OCI-LY7 (cell line): Measurements from ENCODE around the gene BANF2. TPM values are rescaled to one million over a fixed set of nuclear protein-coding genes. Genes with fewer than 3 reads are reported as not detected.

Experiments
- BruUV-seq: library from RNA; stranded (reverse); fragments of 400-500 nt; replicated peaks from 2 replicates; lab custom pipeline; 2021; lab: Mats Ljungman, UMichigan
- CTCF ChIA-PET: fragments of 300-600 bp; sonication (Branson Sonifier 250); formaldehyde crosslinking; loops from one replicate; lab custom pipeline; 2022; ENCODE audit warnings: antibody characterized with exemption; ENCODE audit not compliant: unreplicated experiment; lab: Charles Lee
- POLR2A ChIA-PET: fragments of 300-600 bp; sonication (Branson Sonifier 250); formaldehyde crosslinking; loops from one replicate; lab custom pipeline; 2022; ENCODE audit warnings: antibody characterized with exemption; lab: Charles Lee
- DNase-seq: peaks from one replicate; pipeline ENCODE4 v3.0.0-alpha.2; 2015; ENCODE audit warnings: low spot score
- H2AFZ ChIP-seq: fragments of 200-600 bp; sonication (generic), shearing (Covaris generic); 2 replicates; pipeline ENCODE4 v1.6.1; 2014; ENCODE audit warnings: mild to moderate bottlenecking, antibody characterized with exemption, low read length, moderate library complexity
- H3K27ac ChIP-seq: fragments of 200-600 bp; sonication (generic); 2 replicates; pipeline ENCODE4 v1.5.1; 2014; ENCODE audit warnings: mixed run types, low read depth, mild to moderate bottlenecking, moderate library complexity, low read length, inconsistent platforms; ENCODE audit not compliant: poor library complexity, severe bottlenecking
- H3K36me3 ChIP-seq: fragments of 200-600 bp; sonication (generic); 2 replicates; pipeline ENCODE4 v1.6.1; 2014; ENCODE audit warnings: mild to moderate bottlenecking, antibody characterized with exemption, low read length, moderate library complexity, mixed read lengths; ENCODE audit not compliant: insufficient read depth
- H3K4me1 ChIP-seq: fragments of 200-600 bp; sonication (generic); 2 replicates; pipeline ENCODE4 v1.5.1; 2014; ENCODE audit warnings: mild to moderate bottlenecking, low read length; ENCODE audit not compliant: insufficient read depth, poor library complexity, severe bottlenecking
- H3K4me2 ChIP-seq: fragments of 200-600 bp; sonication (generic); 2 replicates; pipeline ENCODE4 v1.6.1; 2014; ENCODE audit warnings: mild to moderate bottlenecking, low read length
- H3K4me3 ChIP-seq: fragments of 200-600 bp; sonication (generic); 2 replicates; pipeline ENCODE4 v1.5.1; 2014; ENCODE audit warnings: mild to moderate bottlenecking, low read depth, low read length; ENCODE audit not compliant: poor library complexity, severe bottlenecking
- H3K79me2 ChIP-seq: fragments of 200-600 bp; sonication (generic); 2 replicates; pipeline ENCODE4 v1.6.1; 2016; ENCODE audit warnings: low read depth, mild to moderate bottlenecking, low read length, moderate library complexity, mixed read lengths; ENCODE audit not compliant: insufficient read depth
- H3K9me2 ChIP-seq: fragments of 200-600 bp; sonication (generic); 2 replicates; pipeline ENCODE4 v1.6.1; 2016; ENCODE audit warnings: mild to moderate bottlenecking, low read length, mixed read lengths; ENCODE audit not compliant: insufficient read depth
- H3K9me3 ChIP-seq: fragments of 200-600 bp; sonication (generic); 2 replicates; pipeline ENCODE4 v1.6.1; 2014; ENCODE audit warnings: mild to moderate bottlenecking, mixed run types, low read length, mixed read lengths
- H4K20me1 ChIP-seq: fragments of 200-600 bp; sonication (generic); 2 replicates; pipeline ENCODE4 v1.6.1; 2014; ENCODE audit warnings: mild to moderate bottlenecking, antibody characterized with exemption, low read length, moderate library complexity, mixed read lengths; ENCODE audit not compliant: insufficient read depth
- CTCF ChIP-seq: fragments of 200-600 bp; sonication (generic); conservative IDR thresholded peaks from 2 replicates; pipeline ENCODE4 v1.5.1; 2014; ENCODE audit warnings: mild to moderate bottlenecking, antibody characterized with exemption, low read length, moderate library complexity, mixed read lengths
- EZH2phosphoT487 ChIP-seq: fragments of 200-600 bp; sonication (generic); IDR thresholded peaks from 2 replicates; pipeline ENCODE4 v1.6.1; 2018; ENCODE audit warnings: low read depth, borderline replicate concordance, mild to moderate bottlenecking, mixed run types, antibody characterized with exemption, low read length, moderate library complexity, mixed read lengths
- intact Hi-C: fragments of 100-400 bp; cut with micrococcal nuclease; formaldehyde crosslinking; loops from one replicate; pipeline ENCODE4 v1.10.0; 2022; ENCODE audit not compliant: unreplicated experiment
- total RNA-seq, 2 experiments: library from RNA; depleted of rRNA in 1 of 2; stranded (reverse); fragments of >200 nt in 1 of 2; shearing (Covaris generic) in 1 of 2; gene quantifications; 2 replicates each; pipeline ENCODE4 v1.2.3, GENCODE V29; 2014 to 2022

BANF2 gene
- total RNA-seq, 2 experiments from 2014 or later = not detected

- CTCF ChIA-PET = interaction anchor here (0.6 kb wide), 1 partner anchor 8 kb away, joined by 4 read pairs; the partner anchor contains the start of gene RRBP1
Observed at GRCh38 chr20:17690144-17690543, 9.6 kb upstream of the BANF2 start.

GRCh38 chr20:17691758-17692157 is 8.0 kb upstream of the BANF2 start:
- DNase-seq = no peak
- no peak overlapping the region for H2AFZ ChIP-seq
- no peaks in the 10 kb centered on the region for H3K79me2 ChIP-seq
- H4K20me1 ChIP-seq = no peaks in the 10 kb centered on the region
- 0 out of 2 replicates have a peak, but pooled peaks cover 4% of the 10 kb centered on the region for H3K9me3 ChIP-seq
- H3K4me1 ChIP-seq = no peaks in the 10 kb centered on the region
- no peak overlapping the region for H3K4me3 ChIP-seq
- no peak overlapping the region for H3K4me2 ChIP-seq
- TF ChIP-seq EZH2phosphoT487 (no peak), CTCF (no peak)
- no peaks in the 10 kb centered on the region for H3K9me2 ChIP-seq
- H3K36me3 ChIP-seq = no peaks in the 10 kb centered on the region
- BruUV-seq = no TSS peak
- intact Hi-C loops = no loop called here
- ChIA-PET CTCF (no interaction called here), POLR2A (interaction anchor here (1.3 to 1.5 kb wide), 2 partner anchors 9 to 121 kb away, joined by 3 read pairs; no protein-coding TSS in a partner anchor)
- H3K27ac ChIP-seq = no peak overlapping the region

More at GRCh38 chr20:17690144-17690543, 9.6 kb upstream of the BANF2 start:
- H3K36me3 ChIP-seq = no peaks in the 10 kb centered on the region
- no peaks in the 10 kb centered on the region for H4K20me1 ChIP-seq
- POLR2A ChIA-PET = no interaction called here
- no peak overlapping the region for H3K4me2 ChIP-seq
- H3K4me1 ChIP-seq = no peaks in the 10 kb centered on the region
- no peaks in the 10 kb centered on the region for H3K79me2 ChIP-seq
- DNase-seq = no peak
- intact Hi-C loops = no loop called here
- no TSS peak for BruUV-seq
- TF ChIP-seq CTCF (no peak), EZH2phosphoT487 (no peak)
- H2AFZ ChIP-seq = no peak overlapping the region
- H3K27ac ChIP-seq = no peak overlapping the region
- no peaks in the 10 kb centered on the region for H3K9me2 ChIP-seq
- no peaks in the 10 kb centered on the region for H3K9me3 ChIP-seq
- no peak overlapping the region for H3K4me3 ChIP-seq

- no peaks in the 10 kb centered on the region for H3K79me2 ChIP-seq
- H3K4me1 ChIP-seq = no peaks in the 10 kb centered on the region
- no peak overlapping the region for H3K4me2 ChIP-seq
- H3K36me3 ChIP-seq = no peaks in the 10 kb centered on the region
- H4K20me1 ChIP-seq = no peaks in the 10 kb centered on the region
- intact Hi-C loops = no loop called here
- H2AFZ ChIP-seq = no peak overlapping the region
- DNase-seq = no peak
- TF ChIP-seq CTCF (no peak), EZH2phosphoT487 (no peak)
- CTCF ChIA-PET = no interaction called here
- H3K27ac ChIP-seq = no peak overlapping the region
- BruUV-seq = no TSS peak
- no peak overlapping the region for H3K4me3 ChIP-seq
- no peaks in the 10 kb centered on the region for H3K9me2 ChIP-seq
- POLR2A ChIA-PET = interaction anchor here (1.5 kb wide), 1 partner anchor 11 kb away, joined by 3 read pairs; no protein-coding TSS in a partner anchor
- H3K9me3 ChIP-seq = 0 out of 2 replicates have a peak, but pooled peaks cover 4% of the 10 kb centered on the region
Observed at GRCh38 chr20:17693444-17694001, 6.2 kb upstream of the BANF2 start.
